Effector CD8-positive, alpha-beta T cell (primary cell): ENCODE data around the gene C2orf76.
"Not testable (repeated sequence)": the region's sequence is repeated elsewhere in the genome, so short reads cannot be mapped to it uniquely, and the experiment has no call there.

ENCODE experiments used
- DNase-seq: peaks from one replicate; lab custom pipeline; 2025; lab: John Stamatoyannopoulos, UW

C2orf76 gene

DNA sequence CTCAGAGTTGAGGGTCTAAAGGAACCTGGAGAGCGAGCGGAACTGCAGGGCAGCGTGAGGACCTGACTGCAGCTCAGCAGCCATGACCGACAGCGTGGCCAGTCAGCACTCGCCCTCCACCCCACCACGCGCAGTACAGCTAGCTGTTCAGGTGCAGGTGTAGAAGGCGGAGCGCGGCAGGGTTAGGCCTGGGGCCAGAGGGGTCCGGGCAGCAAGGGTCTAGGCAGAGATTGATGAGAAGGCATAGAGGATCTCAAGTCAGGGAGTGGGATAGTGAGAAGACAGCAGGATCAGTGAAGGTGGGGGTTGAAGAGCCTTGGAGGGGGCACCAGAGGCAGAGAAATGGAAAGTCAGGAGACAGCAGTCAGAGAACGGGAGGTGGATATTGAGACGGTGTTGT is 72.0 kb downstream of the C2orf76 start:
- no peak for DNase-seq

- DNase-seq = no peak
Measured at GRCh38 chr2:119293900-119294299, 72.7 kb downstream of the C2orf76 start.

- DNase-seq = no peak
Measured at GRCh38 chr2:119293254-119293653, 73.4 kb downstream of the C2orf76 start.

- DNase-seq = no peak
Measured at GRCh38 chr2:119292226-119292625, 74.4 kb downstream of the C2orf76 start.

- DNase-seq = no peak
Measured at GRCh38 chr2:119291588-119292167, 75.0 kb downstream of the C2orf76 start.

GRCh38 chr2:119290859-119291587 is 75.6 kb downstream of the C2orf76 start:
- no peak for DNase-seq

- DNase-seq = no peak
Measured at GRCh38 chr2:119289642-119290041, 77.0 kb downstream of the C2orf76 start.

DNA sequence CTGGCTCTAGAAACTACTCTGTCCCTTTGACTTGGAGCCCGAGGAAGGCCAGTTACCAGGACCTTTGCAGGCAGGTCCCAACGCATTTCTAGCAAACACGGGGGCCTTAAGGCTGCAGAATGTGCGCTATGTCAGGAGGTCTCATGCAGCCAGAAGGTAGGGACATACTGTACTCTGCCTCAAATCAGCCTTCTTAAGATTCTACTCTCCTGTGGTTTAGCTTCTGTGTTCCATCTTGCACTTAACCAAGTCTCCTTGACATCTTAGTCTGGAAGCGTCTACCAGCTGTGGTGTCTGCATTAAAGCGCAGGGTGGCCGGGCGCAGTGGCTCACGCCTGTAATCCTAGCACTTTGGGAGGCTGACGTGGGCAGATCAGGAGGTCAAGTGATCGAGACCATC is 77.5 kb downstream of the C2orf76 start:
- DNase-seq = no peak

GRCh38 chr2:119288576-119288975 is 78.1 kb downstream of the C2orf76 start:
- DNase-seq = no peak

GRCh38 chr2:119286661-119287060 is 80.0 kb downstream of the C2orf76 start:
- DNase-seq = no peak

- DNase-seq = no peak
Measured at GRCh38 chr2:119283873-119284331, 82.7 kb downstream of the C2orf76 start.

DNA sequence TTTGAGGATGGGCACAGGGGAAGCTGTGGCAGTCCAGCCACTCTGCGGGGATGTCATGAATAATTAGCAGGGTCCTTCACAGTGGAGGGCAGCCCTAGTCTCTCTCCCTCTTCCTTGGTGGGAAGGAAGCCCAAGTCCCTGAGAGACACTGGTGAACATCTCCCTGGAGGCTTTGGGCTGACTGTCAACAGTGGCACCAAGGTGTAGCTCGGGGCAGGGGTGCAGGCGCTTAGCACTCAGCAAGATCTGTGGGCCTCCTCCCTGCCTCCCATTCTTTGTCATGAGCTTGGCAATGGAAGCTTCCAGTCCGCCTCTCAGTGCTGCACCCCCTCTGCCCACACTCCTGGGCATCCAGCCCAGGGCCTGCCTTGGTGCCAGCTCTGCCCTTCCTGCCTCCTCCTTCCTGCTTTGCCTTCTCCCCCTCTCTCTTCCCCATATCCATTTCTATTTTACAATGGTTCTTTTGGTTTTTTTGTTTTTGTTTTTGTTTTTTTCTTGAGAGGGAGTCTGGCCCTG is 83.6 kb downstream of the C2orf76 start:
- no peak for DNase-seq

DNA sequence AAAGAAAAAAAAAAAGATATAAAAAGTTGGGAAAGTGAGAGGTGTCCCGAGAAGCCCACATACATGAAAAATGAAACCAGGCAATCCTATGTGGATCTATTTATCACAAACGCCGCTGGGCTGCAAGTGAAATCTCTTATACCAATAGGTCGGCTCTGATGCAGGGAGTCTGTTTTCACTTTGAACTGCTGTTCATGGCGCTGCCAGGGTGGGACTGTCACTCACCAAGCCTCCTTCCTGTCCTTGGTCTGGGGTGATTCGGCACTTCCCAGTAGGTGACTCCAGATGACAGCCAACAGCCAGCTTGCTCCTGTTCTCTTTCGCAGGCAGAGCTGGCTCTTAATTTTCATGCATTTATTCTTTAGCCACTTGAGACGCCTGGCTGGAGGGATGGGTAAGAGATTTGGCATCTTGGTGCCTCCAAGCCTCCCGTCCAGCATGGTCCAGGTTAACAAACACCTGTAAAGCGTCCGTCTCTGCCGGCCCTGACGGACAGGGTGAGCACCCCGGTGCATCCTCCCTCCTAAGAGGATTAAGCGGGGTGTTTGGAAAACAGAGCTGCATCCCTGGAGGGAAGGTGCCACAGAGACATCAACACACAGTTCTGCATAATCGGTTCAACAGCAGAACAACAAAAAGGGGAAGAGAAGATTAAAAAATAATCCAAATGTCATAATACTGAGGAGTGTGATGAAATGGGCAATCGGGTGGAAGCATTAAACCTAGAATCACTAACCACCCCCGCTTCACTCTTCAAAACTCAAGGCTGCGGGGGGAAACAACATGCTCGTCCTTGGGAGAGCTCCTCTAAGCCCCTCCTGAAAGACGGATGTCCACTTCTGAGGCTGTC is 84.3 kb downstream of the C2orf76 start:
- DNase-seq = no peak

GRCh38 chr2:119280680-119281079 is 86.0 kb downstream of the C2orf76 start:
- DNase-seq = no peak

GRCh38 chr2:119279666-119280065 is 87.0 kb downstream of the C2orf76 start:
- no peak for DNase-seq

DNA sequence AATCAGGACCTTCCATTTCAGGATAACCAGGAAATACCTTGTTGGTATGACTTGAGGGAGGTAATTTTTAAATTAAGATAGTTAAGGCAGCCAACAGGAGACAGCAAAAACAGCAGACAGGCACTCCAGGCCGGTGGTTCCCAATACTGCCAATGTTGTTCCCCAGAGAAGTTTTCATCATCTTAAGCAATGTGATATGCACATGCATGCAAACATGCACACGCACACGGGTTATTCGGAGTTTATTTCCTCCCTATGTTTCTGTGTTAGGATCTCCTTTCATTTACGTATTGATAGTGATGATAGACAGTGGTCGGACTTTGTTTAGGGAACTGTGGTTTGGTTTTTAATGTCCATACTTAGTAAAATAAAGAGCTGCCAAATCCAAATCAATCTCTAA is 87.7 kb downstream of the C2orf76 start:
- DNase-seq = no peak

GRCh38 chr2:119278385-119278784 is 88.2 kb downstream of the C2orf76 start:
- not testable (repeated sequence) for DNase-seq

- DNase-seq = no peak
Measured at GRCh38 chr2:119276864-119277263, 89.8 kb downstream of the C2orf76 start.

- no peak for DNase-seq
Measured at GRCh38 chr2:119267604-119268003, 99.0 kb downstream of the C2orf76 start.

DNA sequence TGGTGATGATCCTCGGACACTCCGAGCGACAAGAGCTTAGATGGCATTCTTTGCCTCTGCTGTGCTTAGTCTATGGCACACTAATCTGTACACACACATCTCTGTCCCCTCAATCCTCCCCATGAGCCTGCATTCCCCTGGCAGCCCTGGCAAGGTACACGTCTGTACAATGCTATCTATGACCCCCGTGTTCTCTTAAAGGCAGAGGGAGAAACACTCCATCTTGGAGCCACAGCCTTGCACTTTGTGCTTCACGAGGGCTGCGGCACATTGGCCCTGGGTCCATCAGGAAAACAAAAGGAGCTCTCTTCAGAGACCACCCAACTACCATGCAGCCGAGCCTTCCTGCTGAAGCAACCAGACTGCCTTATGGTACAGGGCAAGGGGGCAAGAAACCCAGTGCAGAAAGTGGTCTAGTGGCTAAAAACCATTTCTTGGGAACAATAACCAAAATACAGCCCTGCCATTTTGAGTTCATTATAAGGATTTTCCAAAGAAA is 100.5 kb downstream of the C2orf76 start:
- DNase-seq = no peak

DNA sequence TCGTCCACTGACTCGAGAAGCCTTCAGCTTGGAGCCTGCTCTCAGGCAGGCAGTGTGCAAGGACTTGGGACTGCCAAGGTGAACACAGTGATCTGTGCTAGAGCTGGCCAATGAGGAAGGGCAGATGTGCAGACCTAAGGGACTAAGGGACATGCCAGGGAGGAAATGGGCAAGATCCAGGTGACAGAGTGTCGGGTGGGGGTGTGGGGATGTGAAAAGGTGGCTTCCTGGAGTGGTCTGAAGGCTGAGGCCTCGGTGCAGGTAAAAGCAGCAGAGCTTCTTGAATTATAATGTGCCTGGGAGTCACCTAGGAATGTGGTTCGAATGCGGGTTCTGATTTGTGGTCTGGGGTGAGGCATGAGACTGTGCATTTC is 101.0 kb downstream of the C2orf76 start:
- no peak for DNase-seq
